NK-92 (cell line): ENCODE results near the gene FOXC2.

Experiments used
- DNase-seq: peaks from one replicate; lab custom pipeline; 2025; ENCODE audit not compliant: unreplicated experiment; lab: John Stamatoyannopoulos, UW

Gene FOXC2

DNA sequence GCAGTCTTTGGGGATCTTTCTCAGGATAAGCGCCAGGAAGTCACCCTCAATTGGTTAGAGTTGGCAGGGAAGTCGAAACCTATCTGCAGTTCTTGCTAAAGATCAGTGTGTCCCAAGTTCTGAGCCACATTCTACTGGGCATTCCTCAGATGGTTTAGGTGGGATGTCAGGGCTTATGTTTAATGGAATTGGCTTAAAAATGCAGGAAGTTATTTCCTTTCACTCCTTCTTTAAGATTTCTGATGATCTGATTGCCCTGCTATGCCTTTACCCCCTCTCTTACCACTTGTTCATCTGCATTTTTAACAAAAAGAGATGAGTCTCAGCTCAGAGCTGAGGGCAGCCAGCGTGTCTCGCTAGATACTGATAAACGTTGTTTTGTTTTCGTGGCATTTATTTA lies 42.5 kb downstream of the FOXC2 start:
- DNase-seq: no peak

DNA sequence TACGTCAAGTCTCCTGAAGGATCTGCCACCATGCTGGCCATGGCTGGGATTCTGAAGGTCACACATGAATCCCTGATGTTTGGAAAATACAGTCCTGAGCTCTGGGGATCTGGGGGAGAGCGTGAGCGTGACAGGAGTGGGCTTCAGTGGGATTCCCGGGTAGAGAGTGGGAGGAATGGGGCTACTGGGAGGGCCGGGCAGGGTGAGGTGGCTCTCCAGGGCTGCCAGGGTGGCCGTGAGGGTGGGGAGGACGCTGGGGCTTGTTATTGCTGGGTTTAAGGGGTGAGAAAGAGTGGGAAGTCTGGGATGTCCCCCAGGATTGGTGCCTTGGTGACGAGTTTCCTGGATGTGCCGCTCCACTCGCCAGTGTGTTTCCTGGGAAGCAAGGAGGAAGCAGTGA lies 43.0 kb downstream of the FOXC2 start:
- no peak for DNase-seq

DNA sequence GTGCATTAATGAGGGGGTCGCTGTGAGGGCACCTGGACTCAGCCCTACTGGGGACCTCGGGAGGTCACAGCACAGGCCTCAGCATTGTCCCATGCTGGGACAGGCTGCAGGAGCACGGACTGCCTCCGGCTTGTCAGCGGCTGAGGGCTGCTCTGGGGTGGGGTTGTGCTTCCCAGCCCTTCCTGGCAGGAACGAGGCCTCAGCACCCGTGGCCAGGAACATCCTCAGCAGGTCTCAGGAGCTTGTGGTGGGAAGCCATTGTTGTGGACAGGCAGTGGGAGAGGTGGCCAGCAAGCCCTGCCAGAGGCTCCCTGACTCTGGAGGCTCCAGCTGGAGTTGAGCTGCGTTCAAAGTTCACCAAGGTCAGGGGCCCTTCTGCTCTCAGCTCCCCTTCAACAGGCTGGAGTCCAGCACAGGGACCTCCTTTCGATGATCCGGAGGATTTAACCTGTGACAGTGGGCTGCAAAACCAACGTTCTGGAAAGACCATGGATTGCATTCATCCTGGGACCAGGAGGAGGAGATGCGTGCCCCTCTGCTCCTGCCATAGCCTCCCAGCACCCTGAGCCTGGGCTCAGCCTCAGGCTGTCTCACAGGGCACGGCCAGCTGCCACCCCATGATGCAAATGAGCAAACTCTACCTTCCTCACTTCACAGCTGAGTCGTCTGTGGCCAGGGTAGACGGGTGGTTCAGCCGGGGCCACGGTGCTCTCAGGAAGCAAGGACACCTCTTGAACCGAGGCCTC lies 44.3 kb downstream of the FOXC2 start:
- DNase-seq: no peak

DNA sequence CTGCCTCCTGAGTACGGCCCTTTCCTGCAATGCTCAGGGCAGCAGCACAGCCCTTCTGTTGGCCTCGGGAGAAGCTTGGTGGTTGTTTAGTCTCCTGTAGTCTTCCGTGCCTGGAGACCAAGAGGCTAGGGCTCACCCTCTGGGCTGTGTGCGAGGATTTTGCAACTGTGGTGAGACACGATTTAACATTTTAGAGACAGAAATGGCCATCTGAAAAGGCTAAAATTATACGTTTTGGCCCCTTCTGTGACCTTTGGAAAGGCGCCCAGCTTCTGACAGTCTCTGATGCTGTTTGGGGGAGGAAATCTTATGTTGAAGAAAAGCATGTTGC lies 44.9 kb downstream of the FOXC2 start:
- DNase-seq: no peak

DNA sequence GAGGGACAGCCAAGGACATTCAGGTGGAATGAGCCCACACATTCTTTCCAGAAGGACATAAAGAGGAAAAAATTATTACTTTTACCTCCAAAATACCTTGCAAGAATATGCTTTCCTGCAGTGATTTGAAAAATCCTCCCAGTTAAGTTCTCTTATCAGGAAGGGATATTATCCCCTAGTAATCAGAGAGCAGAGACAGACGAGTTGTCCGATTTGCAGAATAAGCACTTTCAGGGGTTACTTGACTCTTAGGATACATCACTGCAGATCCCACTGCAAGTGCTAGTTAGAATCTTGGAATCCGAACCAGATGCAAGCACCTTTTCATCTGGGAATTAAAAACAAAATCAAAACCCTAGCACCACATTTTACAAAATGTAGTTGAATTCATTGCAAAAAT lies 45.3 kb downstream of the FOXC2 start:
- DNase-seq: no peak

DNA sequence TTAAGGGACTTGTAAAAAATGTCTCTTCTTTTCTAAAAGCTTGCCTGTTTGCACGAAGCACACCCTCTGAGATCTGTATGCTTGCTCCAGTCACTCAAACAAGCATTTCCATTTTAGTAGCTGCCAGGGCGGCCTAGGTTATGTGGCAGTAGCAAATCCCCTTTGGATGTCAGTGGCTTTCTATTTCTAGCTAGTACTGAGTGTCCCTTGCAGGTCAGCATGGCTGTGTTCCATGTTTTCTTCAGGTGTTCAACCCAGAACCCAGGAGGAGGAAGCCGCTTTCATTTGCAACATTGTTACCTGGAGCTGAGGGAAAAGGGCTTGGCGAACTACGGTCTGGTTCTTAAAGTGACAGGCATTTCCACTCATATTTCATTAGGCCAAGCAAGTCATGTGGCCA lies 48.1 kb downstream of the FOXC2 start:
- no peak for DNase-seq

DNA sequence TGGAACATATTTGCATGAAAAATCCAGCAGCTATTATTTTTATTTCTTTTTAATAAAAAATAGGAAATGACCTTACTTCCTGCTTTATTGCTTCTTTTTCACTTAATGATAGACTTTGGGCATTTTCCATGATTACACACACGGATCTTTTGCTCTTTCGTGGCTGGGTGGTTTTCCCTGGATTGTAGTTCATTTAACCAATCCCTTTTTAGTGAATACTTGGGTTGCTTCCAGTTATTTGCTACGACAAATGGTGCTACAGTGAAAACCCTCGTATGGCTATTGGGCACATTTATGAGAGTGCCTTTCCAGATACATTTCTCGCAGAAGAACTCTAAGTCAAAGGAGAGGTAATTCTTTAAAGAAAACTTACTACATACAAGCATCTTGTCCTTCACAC lies 50.3 kb downstream of the FOXC2 start:
- no peak for DNase-seq

DNA sequence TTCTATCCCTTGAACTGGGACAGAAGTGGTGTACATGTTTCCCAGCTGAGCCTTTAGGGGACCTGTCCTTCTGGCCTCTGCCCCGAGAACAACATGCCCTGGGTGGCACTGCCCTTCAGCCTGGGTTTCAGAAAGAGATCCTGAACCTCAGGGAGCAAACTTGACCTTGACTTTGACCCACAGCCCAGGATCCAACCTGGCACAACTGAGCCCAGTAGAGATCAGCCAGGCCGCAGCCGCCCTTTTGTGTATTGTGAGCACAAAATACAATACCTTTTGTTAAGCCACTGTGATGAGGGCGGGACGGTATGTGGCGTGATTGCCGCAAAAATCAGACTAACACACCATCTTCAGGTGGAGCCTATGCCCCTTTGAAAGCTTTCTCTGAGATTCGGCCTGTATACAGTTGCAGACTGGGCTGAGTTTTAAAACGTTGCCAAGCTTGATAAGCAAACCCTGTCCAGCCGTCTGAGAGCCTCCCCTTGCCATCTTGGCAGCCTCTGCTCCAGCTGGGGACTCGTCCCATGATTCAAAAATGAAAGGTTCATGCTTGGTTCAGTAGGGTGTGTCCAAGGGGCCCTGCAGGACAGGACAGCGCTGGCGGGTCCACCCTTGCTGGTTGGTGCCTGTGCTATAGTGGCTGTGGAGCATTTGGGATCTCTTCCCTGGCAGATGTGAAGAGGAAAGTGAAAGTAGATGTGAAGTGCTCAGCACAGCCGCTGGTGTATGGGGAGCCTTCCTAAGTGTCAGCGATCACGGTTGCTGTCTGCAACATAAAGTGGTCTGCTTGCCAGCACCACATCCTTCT lies 52.0 kb downstream of the FOXC2 start:
- no peak for DNase-seq
